K562 (cell line): ENCODE data around the gene LTB4R2. TPM values are rescaled to one million over a fixed set of nuclear protein-coding genes. Genes with fewer than 3 reads are reported as not detected.
A peak's percentile ranks its signal among the peaks of the same experiment; 100 is the strongest.

Experiments
- ATAC-seq: fragments of 200-7000 bp; cut with Tn5 transposase; 3 replicates; pipeline ENCODE4 v1.9.1; 2020; ENCODE audit warnings: moderate library complexity
- BruUV-seq: library from RNA; stranded (reverse); fragments of 400-500 nt; replicated peaks from 2 replicates; lab custom pipeline; 2021; lab: Mats Ljungman, UMichigan
- CTCF ChIA-PET: fragments of 300-600 bp; formaldehyde crosslinking; extraction: SDS; loops from one replicate; lab custom pipeline; 2021; ENCODE audit warnings: low intra/inter-chr PET ratio; lab: Yijun Ruan, JAX
- POLR2A ChIA-PET: fragments of 300-600, 350-650 bp; sonication (Branson Sonifier 250); formaldehyde crosslinking; extraction: SDS; loops from one replicate; lab custom pipeline; 2021; ENCODE audit warnings: antibody characterized with exemption, inconsistent platforms; lab: Yijun Ruan, JAX
- DNase-seq, 4 experiments: peaks; one replicate each; pipeline versions ENCODE4 v3.0.0 to v3.0.0-alpha.2; 2011 to 2018; ENCODE audit warnings: low spot score in 3 of 4, mixed read lengths in 3 of 4; ENCODE audit errors: extremely low read depth in 1 of 4
- FAIRE-seq: peaks from 2 replicates; lab custom pipeline; 2011; peaks lifted over from hg19 to GRCh38; lab: Jason Lieb, UNC
- H2AFZ ChIP-seq: 2 replicates; pipeline ENCODE4 v1.6.0; 2011; ENCODE audit warnings: low read depth, low read length, control low read depth, inconsistent platforms
- H3K27ac ChIP-seq: fragments of 200-600 bp; 3 replicates; pipeline ENCODE4 v1.8.0; 2011; ENCODE audit warnings: low read depth, mild to moderate bottlenecking, control low read depth, inconsistent platforms, low read length, moderate library complexity, mixed read lengths; ENCODE audit errors: extremely low read depth
- H3K27me3 ChIP-seq, 2 experiments: fragments of 300-600 bp in 1 of 2; 2 replicates in 1 of 2; 3 replicates in 1 of 2; pipeline versions ENCODE4 v1.6.0 to v1.8.0; 2011; ENCODE audit warnings: inconsistent platforms in 2 of 2, low read length in 2 of 2, mild to moderate bottlenecking in 1 of 2, mixed read lengths in 1 of 2, moderate library complexity in 1 of 2; ENCODE audit not compliant: control insufficient read depth in 2 of 2, insufficient read depth in 2 of 2
- H3K36me3 ChIP-seq: fragments of 300-600 bp; 3 replicates; pipeline ENCODE4 v1.8.0; 2011; ENCODE audit warnings: mild to moderate bottlenecking, low read length, inconsistent platforms; ENCODE audit not compliant: control insufficient read depth, insufficient read depth
- H3K4me1 ChIP-seq, 2 experiments: fragments of 200-600 bp in 1 of 2; replicated peaks in 1 of 2; 2 replicates in 1 of 2; 3 replicates in 1 of 2; pipeline versions ENCODE4 v1.5.1 to v1.8.0; 2011; ENCODE audit warnings: inconsistent platforms in 2 of 2, low read length in 2 of 2, mild to moderate bottlenecking in 1 of 2, mixed read lengths in 1 of 2, moderate library complexity in 1 of 2; ENCODE audit not compliant: control insufficient read depth in 2 of 2, insufficient read depth in 2 of 2
- H3K4me2 ChIP-seq: 2 replicates; pipeline ENCODE4 v1.6.1; 2011; ENCODE audit warnings: low read length, control low read depth, inconsistent platforms, mixed read lengths; ENCODE audit not compliant: insufficient read depth
- H3K4me3 ChIP-seq: fragments of 200-600 bp; sonication (generic), shearing (Covaris generic); 2 replicates; pipeline ENCODE4 v1.5.1; 2016; ENCODE audit warnings: control low read depth, inconsistent platforms
- H3K79me2 ChIP-seq: fragments of 200-600 bp; 3 replicates; pipeline ENCODE4 v1.8.0; 2011; ENCODE audit warnings: low read length, inconsistent platforms; ENCODE audit not compliant: control insufficient read depth, insufficient read depth
- H3K9ac ChIP-seq, 2 experiments: 2 replicates each; pipeline versions ENCODE4 v1.6.0 to v1.6.1; 2011; ENCODE audit warnings: low read depth in 2 of 2, low read length in 2 of 2, control low read depth in 1 of 2, inconsistent platforms in 1 of 2, mild to moderate bottlenecking in 1 of 2, mixed read lengths in 1 of 2; ENCODE audit not compliant: insufficient read depth in 1 of 2
- H3K9me1 ChIP-seq: one replicate; pipeline ENCODE4 v1.6.0; 2011; ENCODE audit warnings: inconsistent platforms, mild to moderate bottlenecking, low read length, moderate library complexity; ENCODE audit not compliant: control insufficient read depth, insufficient read depth
- H3K9me3 ChIP-seq: replicated peaks from 2 replicates; pipeline ENCODE4 v1.5.1; 2011; ENCODE audit warnings: low read depth, low read length, inconsistent platforms; ENCODE audit not compliant: control insufficient read depth, insufficient read depth
- H4K20me1 ChIP-seq: replicated peaks from 2 replicates; pipeline ENCODE4 v1.6.1; 2011; ENCODE audit warnings: low read length, inconsistent platforms, mixed read lengths; ENCODE audit not compliant: control insufficient read depth, insufficient read depth
- GMEB1 ChIP-seq: fragments of 250-450 bp; sonication (Bioruptor Pico); IDR thresholded peaks from 2 replicates; pipeline ENCODE4 v1.4.0; 2020; ENCODE audit warnings: mild to moderate bottlenecking
- MTA1 ChIP-seq: fragments of 450-650 bp; IDR thresholded peaks from 2 replicates; pipeline ENCODE4 v1.6.1; 2017; ENCODE audit warnings: borderline replicate concordance
- TAF1 ChIP-seq: IDR thresholded peaks from 2 replicates; pipeline ENCODE4 v1.6.1; 2011; ENCODE audit warnings: mild to moderate bottlenecking, low read length, moderate library complexity; ENCODE audit not compliant: insufficient read depth, control insufficient read depth, severe bottlenecking; ENCODE audit errors: extremely low read depth
- TFAM ChIP-seq: fragments of 250-450 bp; sonication (Bioruptor Pico); conservative IDR thresholded peaks from 2 replicates; pipeline ENCODE4 v1.5.0; 2021; ENCODE audit warnings: mild to moderate bottlenecking, moderate library complexity
- WGBS: fragments of 100-300 bp; shearing (Covaris generic); methylation state at CpG from one replicate; pipeline ENCODE4 v1.1.6; 2016; ENCODE audit warnings: low coverage, mixed read lengths; ENCODE audit not compliant: insufficient coverage; ENCODE audit errors: missing lambda C conversion rate; 5-methylcytosine and 5-hydroxymethylcytosine counted together
- in situ Hi-C: fragments of 300-500 bp; cut with MboI; formaldehyde crosslinking; loops from 4 replicates; pipeline ENCODE4 v1.15.0; 2018; ENCODE audit warnings: inconsistent platforms, mixed read lengths
- intact Hi-C: fragments of 100-400 bp; cut with micrococcal nuclease; formaldehyde crosslinking; loops from 2 replicates; pipeline ENCODE4 v1.14.2; 2022
- polyA plus RNA-seq, 8 experiments: library from polyadenylated mRNA; depleted of rRNA in 4 of 8; stranded (reverse) in 5 of 8; unstranded in 3 of 8; fragments of >200 nt; fragmentation: Nextera tagmentation in 2 of 8; fragmentation: Illumina TruSeq in 1 of 8; extraction: Ambion mirVana in 2 of 8; extraction: Trizol in 1 of 8; gene quantifications; 2 replicates each; pipeline versions ENCODE4 v1.2.1 to v1.2.3, GENCODE V29; 2011 to 2014; ENCODE audit warnings: inconsistent platforms in 1 of 8, missing spikeins in 1 of 8
- total RNA-seq, 7 experiments: library from RNA; depleted of rRNA in 6 of 7; stranded (reverse); fragments of >200 nt in 6 of 7; fragmentation: Illumina TruSeq in 2 of 7; extraction: Trizol in 2 of 7; gene quantifications; 2 replicates each; pipeline versions ENCODE4 v1.2.1 to v1.2.3, GENCODE V29; 2011 to 2021; ENCODE audit warnings: low replicate concordance in 1 of 7

The LTB4R2 gene
- total and polyA plus RNA-seq, 9 of the 15 experiments (the other 6 are each of a cell fraction or from before 2014, with no cell fraction given) = 0.03 to 11.6 (median 2.8) TPM; not detected in 1

GRCh38 chr14:24300326-24300980, 9.5 kb upstream of the LTB4R2 start:
- DNase-seq (peak in 1 of 4 experiments; percentile 14), FAIRE-seq (no peak), ATAC-seq (no peak)
- 3% methylated on average over 11 of the region's 16 CpGs for WGBS
- H3K4me2 ChIP-seq = peak overlapping the region; percentile 91
- ChIA-PET POLR2A (interaction anchor here (0.6 to 2.3 kb wide), 9 partner anchors 9 to 186 kb away, joined by 3 to 10 read pairs (median 3); partner anchors contain the start of genes DCAF11, IPO4, NRL and RABGGTA), CTCF (no interaction called here)
- peak overlapping the region; percentile 49 for H2AFZ ChIP-seq
- peak overlapping the region; percentile 71 for H3K4me3 ChIP-seq
- intact Hi-C loops (no loop called here), in situ Hi-C loops (no loop called here)
- BruUV-seq = no TSS peak
- no peaks in the 10 kb centered on the region for H4K20me1 ChIP-seq
- TF ChIP-seq MTA1 = no peak
- H3K9me1 ChIP-seq = peaks cover 3% of the 10 kb centered on the region
- H3K36me3 ChIP-seq = peaks cover 57% of the 10 kb centered on the region
- H3K79me2 ChIP-seq = peaks cover 28% of the 10 kb centered on the region
- no peaks in the 10 kb centered on the region for H3K27me3 ChIP-seq
- H3K9ac ChIP-seq = peak overlapping the region; percentile 76 to 96
- H3K4me1 ChIP-seq = peaks cover 12 to 14% of the 10 kb centered on the region in 2 experiments; a peak in 4 of 5 replicates
- H3K27ac ChIP-seq = peak overlapping the region; percentile 75
- H3K9me3 ChIP-seq = no peaks in the 10 kb centered on the region

GRCh38 chr14:24304019-24304387, 5.9 kb upstream of the LTB4R2 start:
- TF ChIP-seq GMEB1 (CRISPR knock-in tag) (no peak), TAF1 (no peak), TFAM (no peak)
- TF ChIP-seq, all 486 proteins: peak for 0
- ChIA-PET CTCF (no interaction called here), POLR2A (no interaction called here)
- BruUV-seq = no TSS peak
- Histone ChIP-seq H3K9ac (no peak overlapping the region), H3K4me1 (peaks cover 5 to 6% of the 10 kb centered on the region in 2 experiments; a peak in 3 of 5 replicates), H3K4me2 (no peak overlapping the region), H3K4me3 (no peak overlapping the region), H2AFZ (no peak overlapping the region), H4K20me1 (no peaks in the 10 kb centered on the region), H3K79me2 (peaks cover 25% of the 10 kb centered on the region), H3K27me3 (no peaks in the 10 kb centered on the region), H3K36me3 (peaks cover 75% of the 10 kb centered on the region; the same call in 2 of the 3 replicates), H3K27ac (no peak overlapping the region), H3K9me3 (no peaks in the 10 kb centered on the region), H3K9me1 (no peaks in the 10 kb centered on the region)
- DNase-seq = no peak
- ATAC-seq = no peak
- WGBS = 97% methylated on average over 9 of the region's 11 CpGs
- no peak for FAIRE-seq
- in situ Hi-C loops (no loop called here), intact Hi-C loops (no loop called here)
